Endodermal cell (in vitro differentiated cells): ENCODE measurements around the gene RSRC2. TPM values are rescaled to one million over a fixed set of nuclear protein-coding genes. Genes with fewer than 3 reads are reported as not detected.

Source experiments
- DNase-seq: peaks from one replicate; pipeline ENCODE4 v3.0.0-alpha.2; 2017
- H3K27ac ChIP-seq: 2 replicates; pipeline ENCODE4 v1.5.1; 2013; ENCODE audit warnings: mild to moderate bottlenecking, low read depth, low read length, moderate library complexity
- H3K27me3 ChIP-seq: 2 replicates; pipeline ENCODE4 v1.6.1; 2013; ENCODE audit warnings: mild to moderate bottlenecking, low read length, moderate library complexity; ENCODE audit not compliant: insufficient read depth, control insufficient read depth, poor library complexity, severe bottlenecking
- H3K36me3 ChIP-seq: 2 replicates; pipeline ENCODE4 v1.7.0; 2013; ENCODE audit warnings: mild to moderate bottlenecking, low read length, moderate library complexity; ENCODE audit not compliant: control insufficient read depth, insufficient read depth
- H3K4me1 ChIP-seq: one replicate; pipeline ENCODE4 v1.7.0; 2013; ENCODE audit warnings: low read length; ENCODE audit not compliant: control insufficient read depth, insufficient read depth
- H3K4me3 ChIP-seq: 2 replicates; pipeline ENCODE4 v1.5.1; 2013; ENCODE audit warnings: mild to moderate bottlenecking, low read length, moderate library complexity
- H3K9ac ChIP-seq: 2 replicates; pipeline ENCODE4 v1.6.1; 2013; ENCODE audit warnings: mild to moderate bottlenecking, low read length, moderate library complexity; ENCODE audit not compliant: poor library complexity, severe bottlenecking; ENCODE audit errors: extremely low read depth
- H3K9me3 ChIP-seq: 2 replicates; pipeline ENCODE4 v1.6.1; 2013; ENCODE audit warnings: mild to moderate bottlenecking, low read length, moderate library complexity; ENCODE audit not compliant: control insufficient read depth
- H3K27ac Mint-ChIP-seq: 2 replicates; pipeline ENCODE4 v1.8.0; 2020; ENCODE audit warnings: mixed read lengths
- H3K27me3 Mint-ChIP-seq: 2 replicates; pipeline ENCODE4 v1.8.0; 2021; ENCODE audit warnings: mild to moderate bottlenecking, mixed read lengths; ENCODE audit not compliant: insufficient read depth
- H3K36me3 Mint-ChIP-seq: 2 replicates; pipeline ENCODE4 v1.8.0; 2020; ENCODE audit warnings: low read depth, mixed read lengths
- H3K4me1 Mint-ChIP-seq: 2 replicates; pipeline ENCODE4 v1.8.0; 2020; ENCODE audit warnings: mixed read lengths
- H3K4me3 Mint-ChIP-seq: 2 replicates; pipeline ENCODE4 v1.8.0; 2020; ENCODE audit warnings: mild to moderate bottlenecking, moderate library complexity, mixed read lengths
- H3K9me3 Mint-ChIP-seq: 2 replicates; pipeline ENCODE4 v1.8.0; 2020; ENCODE audit warnings: mild to moderate bottlenecking, mixed read lengths
- CTCF ChIP-seq: fragments of 200-600 bp; sonication (generic); conservative IDR thresholded peaks from 2 replicates; pipeline ENCODE4 v1.5.0; 2021; ENCODE audit warnings: antibody characterized with exemption, mild to moderate bottlenecking
- WGBS, 2 experiments: methylation state at CpG; one replicate each; pipeline versions ENCODE4 v1.1.5 to v1.1.7; 2013; ENCODE audit warnings: missing lambda C conversion rate in 2 of 2, mixed read lengths in 1 of 2; ENCODE audit not compliant: insufficient coverage in 1 of 2, insufficient read length in 1 of 2; 5-methylcytosine and 5-hydroxymethylcytosine counted together
- total RNA-seq, 2 donors: library from RNA; stranded (reverse); fragmentation: NEBNext Ultra II Directional in 1 of 2; extraction: Animal tissue kit (Norgen Biotek cat#: 25700) in 1 of 2; gene quantifications; 2 replicates in 1 of 2; 3 replicates in 1 of 2; pipeline ENCODE4 v1.2.1, GENCODE V29; 2021

Gene RSRC2
- total RNA-seq, 2 donors from 2014 or later: 88.1 to 111 TPM

- H3K9ac ChIP-seq: peak overlapping the region; percentile 97
- WGBS, 2 experiments: 94 to 97% methylated on average over 5 to 9 of the region's 9 CpGs
- H3K4me1 Mint-ChIP-seq: peaks cover 11% of the 10 kb centered on the region
Observed at GRCh38 chr12:122501489-122501989, 25.2 kb downstream of the RSRC2 start.

GRCh38 chr12:122500685-122501488, 25.8 kb downstream of the RSRC2 start, which contains the start of gene ZCCHC8:
Gene ZCCHC8 (minus strand): TSS chr12:122500932. CDS start chr12:122500840, 92 bp downstream.
- H3K4me3 ChIP-seq: peak within 1 kb of the TSS; percentile 100

More at GRCh38 chr12:122501489-122501989, 25.2 kb downstream of the RSRC2 start:
- Histone ChIP-seq H3K4me1 (no peaks in the 10 kb centered on the region), H3K9me3 (no peaks in the 10 kb centered on the region), H3K36me3 (peaks cover 41% of the 10 kb centered on the region), H3K27ac (peak overlapping the region; percentile 97), H3K4me3 (no peak overlapping the region), H3K27me3 (no peaks in the 10 kb centered on the region)
- TF ChIP-seq CTCF: no peak
- Mint-ChIP-seq H3K36me3 (peaks cover 43% of the 10 kb centered on the region), H3K9me3 (no peaks in the 10 kb centered on the region), H3K27me3 (no peaks in the 10 kb centered on the region), H3K27ac (peak overlapping the region; percentile 99), H3K4me3 (peak overlapping the region; percentile 93)
- peak; percentile 52 for DNase-seq

More at GRCh38 chr12:122500685-122501488, 25.8 kb downstream of the RSRC2 start, which contains the start of gene ZCCHC8:
- H3K27me3 Mint-ChIP-seq: no peaks in the 10 kb centered on the region
- H3K36me3 ChIP-seq: peaks cover 40% of the 10 kb centered on the region
- peak within 1 kb of the TSS; percentile 93 for H3K4me3 Mint-ChIP-seq
- no peak for TF ChIP-seq CTCF
- no peaks in the 10 kb centered on the region for H3K4me1 ChIP-seq
- peak; percentile 100 for DNase-seq
- no peaks in the 10 kb centered on the region for H3K27me3 ChIP-seq
- 8 to 23% methylated on average over 17 to 52 of the region's 52 CpGs for WGBS, 2 experiments
- H3K9me3 ChIP-seq: no peaks in the 10 kb centered on the region
- no peaks in the 10 kb centered on the region for H3K9me3 Mint-ChIP-seq
- H3K36me3 Mint-ChIP-seq: peaks cover 39% of the 10 kb centered on the region
- H3K9ac ChIP-seq: peak within 1 kb of the TSS; percentile 97
- peak within 1 kb of the TSS; percentile 99 for H3K27ac Mint-ChIP-seq
- H3K27ac ChIP-seq: peak within 1 kb of the TSS; percentile 97
- peaks cover 11% of the 10 kb centered on the region for H3K4me1 Mint-ChIP-seq
